SK-N-SH treated with all-trans-retinoic acid at 6 μM for 48 hours (cell line): ENCODE measurements around the gene CRCP.
"Not testable (repeated sequence)": the region's sequence is repeated elsewhere in the genome, so short reads cannot be mapped to it uniquely, and the experiment has no call there.

Experiments used
- ATAC-seq: fragments of 200-7000 bp; cut with Tn5 transposase; 3 replicates; pipeline ENCODE4 v1.9.1; 2020; ENCODE audit warnings: mild to moderate bottlenecking, moderate library complexity
- ARNTL ChIP-seq: fragments of 450-650 bp; formaldehyde crosslinking; IDR thresholded peaks from 2 replicates; pipeline ENCODE4 v1.5.0; 2020; ENCODE audit warnings: low read depth, mild to moderate bottlenecking, moderate library complexity, borderline replicate concordance
- BACH2 ChIP-seq: fragments of 250-450 bp; sonication (Bioruptor Pico); IDR thresholded peaks from 2 replicates; pipeline ENCODE4 v1.9.0; 2021; ENCODE audit warnings: mild to moderate bottlenecking, borderline replicate concordance
- GLIS3 ChIP-seq: fragments of 250-450 bp; sonication (Bioruptor Pico); IDR thresholded peaks from 2 replicates; pipeline ENCODE4 v1.5.0; 2020; ENCODE audit warnings: mild to moderate bottlenecking, moderate library complexity
- ISL1 ChIP-seq: fragments of 250-450 bp; sonication (Bioruptor Pico); IDR thresholded peaks from 2 replicates; pipeline ENCODE4 v2.1.2; 2022; ENCODE audit warnings: mild to moderate bottlenecking, moderate library complexity
- OSR1 ChIP-seq: fragments of 250-450 bp; sonication (Bioruptor Pico); IDR thresholded peaks from 2 replicates; pipeline ENCODE4 v1.8.0; 2022; ENCODE audit warnings: moderate library complexity, mild to moderate bottlenecking, inconsistent platforms
- RARB ChIP-seq: fragments of 250-450 bp; sonication (Bioruptor Pico); IDR thresholded peaks from 2 replicates; pipeline ENCODE4 v1.8.0; 2021; ENCODE audit warnings: mild to moderate bottlenecking, moderate library complexity
- SNAI2 ChIP-seq: fragments of 250-450 bp; sonication (Bioruptor Pico); IDR thresholded peaks from 2 replicates; pipeline ENCODE4 v1.5.0; 2020; ENCODE audit warnings: mild to moderate bottlenecking, moderate library complexity
- TCF4 ChIP-seq: fragments of 250-450 bp; sonication (Bioruptor Pico); IDR thresholded peaks from 2 replicates; pipeline ENCODE4 v1.8.0; 2021; ENCODE audit warnings: mild to moderate bottlenecking, moderate library complexity, borderline replicate concordance
- TOX ChIP-seq: fragments of 250-450 bp; sonication (Bioruptor Pico); IDR thresholded peaks from 2 replicates; pipeline ENCODE4 v1.8.0; 2021; ENCODE audit warnings: mild to moderate bottlenecking, moderate library complexity, borderline replicate concordance
- ZC3H10 ChIP-seq: fragments of 250-450 bp; sonication (Bioruptor Pico); IDR thresholded peaks from 2 replicates; pipeline ENCODE4 v1.5.1; 2021; ENCODE audit warnings: mild to moderate bottlenecking, moderate library complexity
- ZFP3 ChIP-seq: fragments of 250-450 bp; sonication (Bioruptor Pico); IDR thresholded peaks from 2 replicates; pipeline ENCODE4 v1.5.0; 2020; ENCODE audit warnings: mild to moderate bottlenecking, moderate library complexity
- ZNF565 ChIP-seq: fragments of 450-650 bp; formaldehyde crosslinking; conservative IDR thresholded peaks from 2 replicates; pipeline ENCODE4 v1.5.0; 2020; ENCODE audit warnings: low read depth, mild to moderate bottlenecking, moderate library complexity
- ZNF70 ChIP-seq: fragments of 450-650 bp; formaldehyde crosslinking; IDR thresholded peaks from 2 replicates; pipeline ENCODE4 v1.5.0; 2020; ENCODE audit warnings: mild to moderate bottlenecking, moderate library complexity
- ZNF8 ChIP-seq: fragments of 450-650 bp; formaldehyde crosslinking; IDR thresholded peaks from 2 replicates; pipeline ENCODE4 v1.5.0; 2020; ENCODE audit warnings: mild to moderate bottlenecking, moderate library complexity
- TF ChIP-seq, protein P1 (sequence below): fragments of 250-450 bp; sonication (Bioruptor Pico); IDR thresholded peaks from 2 replicates; pipeline ENCODE4 v1.5.1; 2020; ENCODE audit warnings: low read depth, mild to moderate bottlenecking, moderate library complexity
- TF ChIP-seq, protein P2 (sequence below): fragments of 250-450 bp; sonication (Bioruptor Pico); IDR thresholded peaks from 2 replicates; pipeline ENCODE4 v1.5.1; 2021; ENCODE audit warnings: mild to moderate bottlenecking, moderate library complexity
- TF ChIP-seq, protein P3 (sequence below): fragments of 250-450 bp; sonication (Bioruptor Pico); IDR thresholded peaks from 2 replicates; pipeline ENCODE4 v1.8.0; 2020; ENCODE audit warnings: mild to moderate bottlenecking, moderate library complexity, borderline replicate concordance
- TF ChIP-seq, protein P4 (sequence below): fragments of 250-450 bp; sonication (Bioruptor Pico); IDR thresholded peaks from 2 replicates; pipeline ENCODE4 v1.8.0; 2021; ENCODE audit warnings: low read depth, mild to moderate bottlenecking, moderate library complexity, borderline replicate concordance
- TF ChIP-seq, protein P5 (sequence below): fragments of 250-450 bp; sonication (Bioruptor Pico); IDR thresholded peaks from 2 replicates; pipeline ENCODE4 v1.5.0; 2020; ENCODE audit warnings: mild to moderate bottlenecking, moderate library complexity

The CRCP gene

DNA sequence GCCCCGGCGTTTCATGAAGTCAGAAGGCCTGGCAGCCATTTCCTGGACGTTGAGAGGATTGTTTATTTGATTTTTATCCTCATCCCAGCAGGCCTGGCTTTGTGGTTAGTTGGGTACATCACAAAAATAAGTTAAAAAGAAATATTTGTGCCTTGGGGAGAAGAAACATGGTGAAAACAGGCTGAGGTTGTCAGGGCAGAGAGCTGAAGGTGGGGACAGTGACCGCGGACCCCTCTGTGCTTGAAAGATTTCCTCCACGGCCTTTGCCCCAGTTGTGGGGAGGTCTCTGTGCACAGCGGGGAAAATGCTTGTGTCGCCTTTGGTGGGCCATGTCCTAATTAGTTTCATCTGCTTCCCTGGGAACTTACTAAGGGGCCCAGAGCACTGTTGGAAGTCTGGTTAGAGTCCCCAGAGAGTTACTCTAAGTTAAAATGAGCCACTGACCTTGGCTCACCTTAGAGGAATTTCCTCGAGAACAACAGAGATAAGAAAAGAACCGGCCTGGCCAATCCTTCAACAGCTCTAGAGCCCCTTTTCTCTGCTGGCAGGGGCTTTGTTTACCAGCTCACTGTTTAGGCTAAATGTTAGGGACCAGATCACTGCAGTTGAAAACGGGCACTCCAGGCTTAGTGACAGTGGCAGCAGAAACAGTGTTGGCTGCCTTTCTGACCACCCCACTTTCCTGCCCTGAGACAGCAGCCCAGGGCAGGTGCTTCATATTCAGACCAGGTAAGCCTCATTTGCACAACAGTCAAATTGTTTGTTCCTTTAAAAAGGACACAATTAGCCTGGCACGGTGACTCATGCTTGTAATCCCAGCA is 37.9 kb downstream of the CRCP start:
- ATAC-seq: no peak; the same call in 2 of the 3 replicates
- TF ChIP-seq SNAI2: peak; percentile 4; the same call in 1 of the 2 replicates
- TF ChIP-seq, protein P1, sequence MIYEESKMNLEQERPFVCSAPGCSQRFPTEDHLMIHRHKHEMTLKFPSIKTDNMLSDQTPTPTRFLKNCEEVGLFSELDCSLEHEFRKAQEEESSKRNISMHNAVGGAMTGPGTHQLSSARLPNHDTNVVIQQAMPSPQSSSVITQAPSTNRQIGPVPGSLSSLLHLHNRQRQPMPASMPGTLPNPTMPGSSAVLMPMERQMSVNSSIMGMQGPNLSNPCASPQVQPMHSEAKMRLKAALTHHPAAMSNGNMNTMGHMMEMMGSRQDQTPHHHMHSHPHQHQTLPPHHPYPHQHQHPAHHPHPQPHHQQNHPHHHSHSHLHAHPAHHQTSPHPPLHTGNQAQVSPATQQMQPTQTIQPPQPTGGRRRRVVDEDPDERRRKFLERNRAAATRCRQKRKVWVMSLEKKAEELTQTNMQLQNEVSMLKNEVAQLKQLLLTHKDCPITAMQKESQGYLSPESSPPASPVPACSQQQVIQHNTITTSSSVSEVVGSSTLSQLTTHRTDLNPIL (CRISPR knock-in tag): no peak
- TF ChIP-seq ARNTL (CRISPR knock-in tag): no peak
- TF ChIP-seq OSR1 (CRISPR knock-in tag): no peak
- TF ChIP-seq ZNF565 (CRISPR knock-in tag): 0 out of 2 replicates have a peak, but pooled peaks have one; percentile 37
- no peak for TF ChIP-seq ZFP3
- TF ChIP-seq ZNF8: no peak
- TF ChIP-seq, protein P2, sequence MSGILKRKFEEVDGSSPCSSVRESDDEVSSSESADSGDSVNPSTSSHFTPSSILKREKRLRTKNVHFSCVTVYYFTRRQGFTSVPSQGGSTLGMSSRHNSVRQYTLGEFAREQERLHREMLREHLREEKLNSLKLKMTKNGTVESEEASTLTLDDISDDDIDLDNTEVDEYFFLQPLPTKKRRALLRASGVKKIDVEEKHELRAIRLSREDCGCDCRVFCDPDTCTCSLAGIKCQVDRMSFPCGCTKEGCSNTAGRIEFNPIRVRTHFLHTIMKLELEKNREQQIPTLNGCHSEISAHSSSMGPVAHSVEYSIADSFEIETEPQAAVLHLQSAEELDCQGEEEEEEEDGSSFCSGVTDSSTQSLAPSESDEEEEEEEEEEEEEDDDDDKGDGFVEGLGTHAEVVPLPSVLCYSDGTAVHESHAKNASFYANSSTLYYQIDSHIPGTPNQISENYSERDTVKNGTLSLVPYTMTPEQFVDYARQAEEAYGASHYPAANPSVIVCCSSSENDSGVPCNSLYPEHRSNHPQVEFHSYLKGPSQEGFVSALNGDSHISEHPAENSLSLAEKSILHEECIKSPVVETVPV: no peak
- TF ChIP-seq, protein P3, sequence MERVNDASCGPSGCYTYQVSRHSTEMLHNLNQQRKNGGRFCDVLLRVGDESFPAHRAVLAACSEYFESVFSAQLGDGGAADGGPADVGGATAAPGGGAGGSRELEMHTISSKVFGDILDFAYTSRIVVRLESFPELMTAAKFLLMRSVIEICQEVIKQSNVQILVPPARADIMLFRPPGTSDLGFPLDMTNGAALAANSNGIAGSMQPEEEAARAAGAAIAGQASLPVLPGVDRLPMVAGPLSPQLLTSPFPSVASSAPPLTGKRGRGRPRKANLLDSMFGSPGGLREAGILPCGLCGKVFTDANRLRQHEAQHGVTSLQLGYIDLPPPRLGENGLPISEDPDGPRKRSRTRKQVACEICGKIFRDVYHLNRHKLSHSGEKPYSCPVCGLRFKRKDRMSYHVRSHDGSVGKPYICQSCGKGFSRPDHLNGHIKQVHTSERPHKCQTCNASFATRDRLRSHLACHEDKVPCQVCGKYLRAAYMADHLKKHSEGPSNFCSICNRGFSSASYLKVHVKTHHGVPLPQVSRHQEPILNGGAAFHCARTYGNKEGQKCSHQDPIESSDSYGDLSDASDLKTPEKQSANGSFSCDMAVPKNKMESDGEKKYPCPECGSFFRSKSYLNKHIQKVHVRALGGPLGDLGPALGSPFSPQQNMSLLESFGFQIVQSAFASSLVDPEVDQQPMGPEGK (CRISPR knock-in tag): no peak
- TF ChIP-seq TCF4 (CRISPR knock-in tag): peak; percentile 45; the same call in 1 of the 2 replicates
- TF ChIP-seq ZC3H10 (CRISPR knock-in tag): no peak
- TF ChIP-seq ZNF70 (CRISPR knock-in tag): 0 out of 2 replicates have a peak, but pooled peaks have one; percentile 29
- TF ChIP-seq BACH2 (CRISPR knock-in tag): no peak
- TF ChIP-seq RARB (CRISPR knock-in tag): no peak
- TF ChIP-seq ISL1: 0 out of 2 replicates have a peak, but pooled peaks have one; percentile 10

DNA sequence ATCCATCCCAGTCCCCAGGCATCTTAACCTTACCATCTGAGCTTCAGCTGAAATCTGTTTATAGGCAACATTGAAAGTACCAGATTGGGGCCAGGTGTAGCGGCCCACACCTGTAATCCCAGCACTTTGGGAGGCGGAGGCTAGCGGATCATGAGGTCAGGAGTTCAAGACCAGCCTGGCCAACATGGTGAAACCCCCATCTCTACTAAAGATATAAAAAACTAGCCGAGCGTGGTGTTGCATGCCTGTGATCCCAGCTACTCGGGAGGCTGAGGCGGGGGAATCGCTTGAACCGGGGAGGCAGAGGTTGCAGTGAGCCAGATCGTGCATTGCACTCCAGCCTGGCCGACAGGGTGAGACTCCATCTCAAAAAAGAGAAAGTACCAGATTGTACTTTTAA is 39.0 kb downstream of the CRCP start:
- ATAC-seq: no peak
- TF ChIP-seq SNAI2 (no peak), GLIS3 (no peak), ZC3H10 (CRISPR knock-in tag) (no peak), ZNF8 (no peak), ZFP3 (no peak), TCF4 (CRISPR knock-in tag) (no peak), ARNTL (CRISPR knock-in tag) (no peak), OSR1 (CRISPR knock-in tag) (no peak), ZNF70 (CRISPR knock-in tag) (no peak), TOX (no peak)
- TF ChIP-seq, protein P1 (CRISPR knock-in tag): no peak
- TF ChIP-seq, protein P4, sequence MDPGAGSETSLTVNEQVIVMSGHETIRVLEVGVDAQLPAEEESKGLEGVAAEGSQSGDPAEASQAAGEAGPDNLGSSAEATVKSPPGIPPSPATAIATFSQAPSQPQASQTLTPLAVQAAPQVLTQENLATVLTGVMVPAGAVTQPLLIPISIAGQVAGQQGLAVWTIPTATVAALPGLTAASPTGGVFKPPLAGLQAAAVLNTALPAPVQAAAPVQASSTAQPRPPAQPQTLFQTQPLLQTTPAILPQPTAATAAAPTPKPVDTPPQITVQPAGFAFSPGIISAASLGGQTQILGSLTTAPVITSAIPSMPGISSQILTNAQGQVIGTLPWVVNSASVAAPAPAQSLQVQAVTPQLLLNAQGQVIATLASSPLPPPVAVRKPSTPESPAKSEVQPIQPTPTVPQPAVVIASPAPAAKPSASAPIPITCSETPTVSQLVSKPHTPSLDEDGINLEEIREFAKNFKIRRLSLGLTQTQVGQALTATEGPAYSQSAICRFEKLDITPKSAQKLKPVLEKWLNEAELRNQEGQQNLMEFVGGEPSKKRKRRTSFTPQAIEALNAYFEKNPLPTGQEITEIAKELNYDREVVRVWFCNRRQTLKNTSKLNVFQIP (CRISPR knock-in tag): no peak

DNA sequence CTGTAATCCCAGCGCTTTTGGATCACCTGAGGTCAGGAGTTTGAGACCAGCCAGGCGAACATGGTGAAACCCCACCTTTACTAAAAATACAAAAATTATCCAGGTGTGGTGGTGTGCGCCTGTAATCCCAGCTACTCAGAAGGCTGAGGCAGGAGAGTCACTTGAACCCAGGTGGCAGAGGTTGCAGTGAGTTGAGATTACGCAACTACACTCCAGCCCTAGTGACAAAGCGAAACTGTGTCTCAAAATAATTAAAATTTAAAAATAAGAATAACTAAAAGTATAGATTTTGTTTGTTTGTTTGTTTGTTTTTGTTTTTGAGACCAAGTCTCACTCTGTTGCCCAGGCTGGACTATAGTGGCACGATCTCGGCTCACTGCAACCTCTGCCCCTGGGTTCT is 41.4 kb downstream of the CRCP start:
- not testable (repeated sequence) for ATAC-seq

DNA sequence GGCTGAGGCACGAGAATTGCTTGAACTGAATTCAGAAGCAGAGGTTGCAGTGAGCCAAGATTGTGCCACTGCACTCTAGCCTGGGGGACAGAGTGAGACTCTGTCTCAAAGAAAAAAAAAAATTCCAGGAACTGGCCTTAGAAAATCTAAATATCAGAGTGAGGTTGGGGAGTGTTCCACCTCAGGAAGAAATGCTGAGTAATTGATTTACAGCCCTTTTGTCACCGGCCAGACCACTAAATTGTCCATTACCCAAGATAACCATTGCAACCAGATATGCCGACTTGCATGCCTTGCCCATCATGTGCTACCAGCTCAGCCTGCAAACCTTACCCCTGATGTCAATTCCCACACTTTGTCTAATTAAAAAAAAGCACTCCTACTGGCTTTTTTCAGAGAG is 42.4 kb downstream of the CRCP start:
- ATAC-seq: no peak; the same call in 2 of the 3 replicates
- TF ChIP-seq, protein P5, sequence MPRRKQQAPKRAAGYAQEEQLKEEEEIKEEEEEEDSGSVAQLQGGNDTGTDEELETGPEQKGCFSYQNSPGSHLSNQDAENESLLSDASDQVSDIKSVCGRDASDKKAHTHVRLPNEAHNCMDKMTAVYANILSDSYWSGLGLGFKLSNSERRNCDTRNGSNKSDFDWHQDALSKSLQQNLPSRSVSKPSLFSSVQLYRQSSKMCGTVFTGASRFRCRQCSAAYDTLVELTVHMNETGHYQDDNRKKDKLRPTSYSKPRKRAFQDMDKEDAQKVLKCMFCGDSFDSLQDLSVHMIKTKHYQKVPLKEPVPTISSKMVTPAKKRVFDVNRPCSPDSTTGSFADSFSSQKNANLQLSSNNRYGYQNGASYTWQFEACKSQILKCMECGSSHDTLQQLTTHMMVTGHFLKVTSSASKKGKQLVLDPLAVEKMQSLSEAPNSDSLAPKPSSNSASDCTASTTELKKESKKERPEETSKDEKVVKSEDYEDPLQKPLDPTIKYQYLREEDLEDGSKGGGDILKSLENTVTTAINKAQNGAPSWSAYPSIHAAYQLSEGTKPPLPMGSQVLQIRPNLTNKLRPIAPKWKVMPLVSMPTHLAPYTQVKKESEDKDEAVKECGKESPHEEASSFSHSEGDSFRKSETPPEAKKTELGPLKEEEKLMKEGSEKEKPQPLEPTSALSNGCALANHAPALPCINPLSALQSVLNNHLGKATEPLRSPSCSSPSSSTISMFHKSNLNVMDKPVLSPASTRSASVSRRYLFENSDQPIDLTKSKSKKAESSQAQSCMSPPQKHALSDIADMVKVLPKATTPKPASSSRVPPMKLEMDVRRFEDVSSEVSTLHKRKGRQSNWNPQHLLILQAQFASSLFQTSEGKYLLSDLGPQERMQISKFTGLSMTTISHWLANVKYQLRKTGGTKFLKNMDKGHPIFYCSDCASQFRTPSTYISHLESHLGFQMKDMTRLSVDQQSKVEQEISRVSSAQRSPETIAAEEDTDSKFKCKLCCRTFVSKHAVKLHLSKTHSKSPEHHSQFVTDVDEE (CRISPR knock-in tag): peak; percentile 74
- TF ChIP-seq BACH2 (CRISPR knock-in tag): no peak
- peak; percentile 63 for TF ChIP-seq ISL1
